A549 (cell line): Measurements from ENCODE around the gene UST. TPM values are rescaled to one million over a fixed set of nuclear protein-coding genes. Genes with fewer than 3 reads are reported as not detected.
"Not testable (repeated sequence)": the region's sequence is repeated elsewhere in the genome, so short reads cannot be mapped to it uniquely, and the experiment has no call there.

Experiments used
- ATAC-seq, 2 experiments: fragments of 200-7000 bp in 1 of 2; fragments of >200 bp in 1 of 2; cut with Nextera tagmentation in 1 of 2; cut with Tn5 transposase in 1 of 2; 3 replicates each; pipeline versions ENCODE4 v1.8.0 to v1.9.1; 2018 to 2020; ENCODE audit warnings: mild to moderate bottlenecking in 1 of 2, moderate library complexity in 1 of 2
- CTCF ChIA-PET: fragments of 300-600 bp; sonication (Branson Sonifier 250); formaldehyde crosslinking; extraction: SDS; loops from one replicate; lab custom pipeline; 2021; ENCODE audit warnings: antibody characterized with exemption, inconsistent platforms; lab: Yijun Ruan, JAX
- POLR2A ChIA-PET: fragments of 350-600 bp; formaldehyde crosslinking; extraction: SDS; loops from one replicate; lab custom pipeline; 2021; ENCODE audit warnings: antibody characterized with exemption, inconsistent platforms; lab: Yijun Ruan, JAX
- DNase-seq, 2 experiments: peaks; one replicate each; pipeline versions ENCODE4 v3.0.0 to v3.0.0-alpha.2; 2011 to 2016; ENCODE audit warnings: low read depth in 1 of 2, low spot score in 1 of 2
- FAIRE-seq: peaks from 2 replicates; lab custom pipeline; 2011; peaks lifted over from hg19 to GRCh38; lab: Jason Lieb, UNC
- H3K27ac ChIP-seq, 2 experiments: fragments of >200 bp; sonication (Bioruptor Twin); formaldehyde crosslinking; 3 replicates each; pipeline ENCODE4 v1.5.1; 2016 to 2017
- H3K4me1 ChIP-seq: fragments of >200 bp; sonication (Bioruptor Twin); formaldehyde crosslinking; 3 replicates; pipeline ENCODE4 v1.6.1; 2016
- H3K4me2 ChIP-seq: fragments of >200 bp; sonication (Bioruptor Twin); formaldehyde crosslinking; 3 replicates; pipeline ENCODE4 v1.6.1; 2016
- H3K4me3 ChIP-seq: fragments of >200 bp; sonication (Bioruptor Twin); formaldehyde crosslinking; 3 replicates; pipeline ENCODE4 v1.5.1; 2016
- H3K9me3 ChIP-seq: fragments of >200 bp; sonication (Bioruptor Twin); formaldehyde crosslinking; 3 replicates; pipeline ENCODE4 v1.6.1; 2016
- CBX8 ChIP-seq: fragments of 200-600 bp; sonication (generic); IDR thresholded peaks from 2 replicates; pipeline ENCODE4 v1.6.1; 2016
- CEBPB ChIP-seq, 2 experiments: fragments of >200 bp in 1 of 2; sonication (Bioruptor Twin) in 1 of 2; formaldehyde crosslinking in 1 of 2; IDR thresholded peaks; 2 replicates each; pipeline ENCODE4 v1.6.1; 2012 to 2016
- EHF ChIP-seq: fragments of 250-450 bp; sonication (Bioruptor Pico); IDR thresholded peaks from 2 replicates; pipeline ENCODE4 v1.5.0; 2020; ENCODE audit warnings: mild to moderate bottlenecking
- FOSB ChIP-seq: fragments of 250-450 bp; sonication (Bioruptor Pico); IDR thresholded peaks from 2 replicates; pipeline ENCODE4 v1.5.0; 2020; ENCODE audit warnings: mild to moderate bottlenecking, moderate library complexity
- GATA3 ChIP-seq: IDR thresholded peaks from 2 replicates; pipeline ENCODE4 v1.6.1; 2012; ENCODE audit warnings: borderline replicate concordance
- JUNB ChIP-seq: fragments of >200 bp; sonication (Bioruptor Twin); formaldehyde crosslinking; IDR thresholded peaks from 2 replicates; pipeline ENCODE4 v1.6.1; 2016
- MAFK ChIP-seq: fragments of 450-650 bp; IDR thresholded peaks from 2 replicates; pipeline ENCODE4 v1.6.1; 2014; ENCODE audit not compliant: partially characterized antibody
- MYC ChIP-seq: IDR thresholded peaks from 2 replicates; pipeline ENCODE4 v1.6.1; 2012; ENCODE audit warnings: mild to moderate bottlenecking, inconsistent platforms, low read length, improper control_type of control experiment, borderline replicate concordance
- POLR2A ChIP-seq: IDR thresholded peaks from 2 replicates; pipeline ENCODE4 v1.6.1; 2012; ENCODE audit warnings: mild to moderate bottlenecking, low read length
- RAD21 ChIP-seq, 2 experiments: fragments of >200 bp in 1 of 2; sonication (Bioruptor Twin) in 1 of 2; formaldehyde crosslinking in 1 of 2; IDR thresholded peaks in 1 of 2; conservative IDR thresholded peaks in 1 of 2; 2 replicates in 1 of 2; 3 replicates in 1 of 2; pipeline ENCODE4 v1.6.1; 2012 to 2018; ENCODE audit warnings: inconsistent platforms in 1 of 2
- RARB ChIP-seq: fragments of 250-450 bp; sonication (Bioruptor Pico); IDR thresholded peaks from 2 replicates; pipeline ENCODE4 v1.8.0; 2021; ENCODE audit warnings: mild to moderate bottlenecking, moderate library complexity
- RFX5 ChIP-seq: fragments of 450-650 bp; IDR thresholded peaks from 2 replicates; pipeline ENCODE4 v1.7.1; 2014; ENCODE audit warnings: antibody characterized with exemption, mild to moderate bottlenecking, moderate library complexity
- RNF2 ChIP-seq: fragments of 200-600 bp; sonication (generic); IDR thresholded peaks from 2 replicates; pipeline ENCODE4 v1.6.1; 2016; ENCODE audit warnings: low read depth, mild to moderate bottlenecking, antibody characterized with exemption, moderate library complexity, borderline replicate concordance
- SMC3 ChIP-seq: fragments of >200 bp; sonication (Bioruptor Twin); formaldehyde crosslinking; IDR thresholded peaks from 3 replicates; pipeline ENCODE4 v1.6.1; 2018; ENCODE audit warnings: inconsistent platforms
- TFCP2L1 ChIP-seq: fragments of 250-450 bp; sonication (Bioruptor Pico); IDR thresholded peaks from 2 replicates; pipeline ENCODE4 v1.5.0; 2021; ENCODE audit warnings: mild to moderate bottlenecking
- TP53 ChIP-seq: fragments of 250-450 bp; sonication (Bioruptor Pico); IDR thresholded peaks from 2 replicates; pipeline ENCODE4 v1.5.0; 2021; ENCODE audit warnings: mild to moderate bottlenecking, moderate library complexity
- WGBS: methylation state at CpG from one replicate; pipeline ENCODE4 v1.1.6; 2017; ENCODE audit errors: missing lambda C conversion rate; 5-methylcytosine and 5-hydroxymethylcytosine counted together
- polyA plus RNA-seq, 4 experiments: library from polyadenylated mRNA; depleted of rRNA in 3 of 4; stranded (reverse); fragments of >200 nt; fragmentation: RNase III in 1 of 4; extraction: RNeasy Plus Mini Kit Qiagen cat#74134 plus additional on column Dnase treatment in 1 of 4; gene quantifications; 2 replicates in 3 of 4; 3 replicates in 1 of 4; pipeline ENCODE4 v1.2.3, GENCODE V29; 2011 to 2017
- TF ChIP-seq, protein P1 (sequence below): IDR thresholded peaks from 2 replicates; pipeline ENCODE4 v1.6.1; 2012; ENCODE audit warnings: low read depth, borderline replicate concordance
- TF ChIP-seq, protein P2 (sequence below): fragments of >200 bp; sonication (Bioruptor Twin); formaldehyde crosslinking; IDR thresholded peaks from 3 replicates; pipeline ENCODE4 v1.5.1; 2016
- TF ChIP-seq, protein P3 (sequence below): IDR thresholded peaks from 2 replicates; pipeline ENCODE4 v1.6.1; 2012
- TF ChIP-seq, protein P4 (sequence below): fragments of >200 bp; sonication (Bioruptor Twin); formaldehyde crosslinking; IDR thresholded peaks from 3 replicates; pipeline ENCODE4 v1.6.1; 2016

Gene UST
- polyA plus RNA-seq, 2 of the 4 experiments (the other 2 are of a cell fraction): 0.54 to 1.7 TPM

DNA sequence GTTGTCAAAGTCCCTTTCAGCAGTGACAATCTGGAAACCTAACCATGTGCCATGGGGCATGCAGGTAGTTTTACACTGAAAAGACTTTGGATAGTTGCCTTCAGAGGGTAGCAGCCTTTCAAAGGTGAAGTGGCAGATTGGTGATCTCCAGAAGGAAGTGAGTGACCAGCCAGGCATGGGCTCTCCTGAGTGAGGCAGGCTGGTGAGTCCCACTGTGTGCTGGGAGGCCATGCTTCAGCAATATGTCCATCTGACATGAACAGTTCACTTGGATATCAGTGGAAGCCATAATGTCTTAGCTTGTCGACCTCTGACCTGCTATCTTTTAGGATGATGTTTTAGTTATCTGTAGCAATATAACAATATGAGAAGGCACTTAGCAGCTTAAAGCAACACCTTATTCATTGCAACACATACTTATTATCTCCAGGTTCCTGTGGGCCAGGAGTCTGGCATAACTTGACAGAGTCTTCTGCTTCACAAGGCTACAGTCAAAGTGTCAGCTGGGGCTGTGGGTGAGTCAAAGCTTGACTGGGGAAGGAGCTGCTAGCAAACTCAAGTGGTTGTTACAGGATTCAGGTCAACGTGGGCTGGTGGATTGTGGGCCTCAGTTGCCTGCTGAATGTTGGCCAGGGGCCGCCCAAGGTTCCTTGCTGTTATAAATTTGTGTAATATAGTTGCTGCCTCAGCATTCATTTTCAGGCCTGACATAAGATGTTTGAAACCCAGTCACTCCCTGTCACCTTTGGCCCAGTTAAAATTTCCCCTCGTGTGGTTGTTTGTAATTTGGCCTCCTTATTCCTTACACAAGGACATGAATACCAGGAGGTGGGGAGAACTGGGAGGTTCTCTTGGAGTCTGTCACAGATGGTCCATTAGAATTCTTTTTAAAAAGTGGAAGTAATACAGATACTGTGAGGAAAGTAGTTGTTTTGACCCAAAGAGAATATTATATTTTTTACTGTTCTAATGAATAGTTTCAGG, 100.2 kb downstream of the UST start:
- no peak overlapping the region for H3K4me3 ChIP-seq
- CTCF ChIA-PET: no interaction called here
- H3K4me2 ChIP-seq: no peak overlapping the region
- WGBS: 39% methylated on average over 4 of the region's 4 CpGs
- DNase-seq (no peak), FAIRE-seq (no peak), ATAC-seq (no peak)
- TF ChIP-seq, protein P1, sequence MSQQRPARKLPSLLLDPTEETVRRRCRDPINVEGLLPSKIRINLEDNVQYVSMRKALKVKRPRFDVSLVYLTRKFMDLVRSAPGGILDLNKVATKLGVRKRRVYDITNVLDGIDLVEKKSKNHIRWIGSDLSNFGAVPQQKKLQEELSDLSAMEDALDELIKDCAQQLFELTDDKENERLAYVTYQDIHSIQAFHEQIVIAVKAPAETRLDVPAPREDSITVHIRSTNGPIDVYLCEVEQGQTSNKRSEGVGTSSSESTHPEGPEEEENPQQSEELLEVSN: no peak
- TF ChIP-seq CBX8 (no peak), MYC (no peak), RARB (CRISPR knock-in tag) (no peak), MAFK (no peak), POLR2A (no peak)
- TF ChIP-seq, protein P2, sequence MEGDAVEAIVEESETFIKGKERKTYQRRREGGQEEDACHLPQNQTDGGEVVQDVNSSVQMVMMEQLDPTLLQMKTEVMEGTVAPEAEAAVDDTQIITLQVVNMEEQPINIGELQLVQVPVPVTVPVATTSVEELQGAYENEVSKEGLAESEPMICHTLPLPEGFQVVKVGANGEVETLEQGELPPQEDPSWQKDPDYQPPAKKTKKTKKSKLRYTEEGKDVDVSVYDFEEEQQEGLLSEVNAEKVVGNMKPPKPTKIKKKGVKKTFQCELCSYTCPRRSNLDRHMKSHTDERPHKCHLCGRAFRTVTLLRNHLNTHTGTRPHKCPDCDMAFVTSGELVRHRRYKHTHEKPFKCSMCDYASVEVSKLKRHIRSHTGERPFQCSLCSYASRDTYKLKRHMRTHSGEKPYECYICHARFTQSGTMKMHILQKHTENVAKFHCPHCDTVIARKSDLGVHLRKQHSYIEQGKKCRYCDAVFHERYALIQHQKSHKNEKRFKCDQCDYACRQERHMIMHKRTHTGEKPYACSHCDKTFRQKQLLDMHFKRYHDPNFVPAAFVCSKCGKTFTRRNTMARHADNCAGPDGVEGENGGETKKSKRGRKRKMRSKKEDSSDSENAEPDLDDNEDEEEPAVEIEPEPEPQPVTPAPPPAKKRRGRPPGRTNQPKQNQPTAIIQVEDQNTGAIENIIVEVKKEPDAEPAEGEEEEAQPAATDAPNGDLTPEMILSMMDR: no peak
- TF ChIP-seq, protein P3, sequence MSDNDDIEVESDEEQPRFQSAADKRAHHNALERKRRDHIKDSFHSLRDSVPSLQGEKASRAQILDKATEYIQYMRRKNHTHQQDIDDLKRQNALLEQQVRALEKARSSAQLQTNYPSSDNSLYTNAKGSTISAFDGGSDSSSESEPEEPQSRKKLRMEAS: no peak
- H3K4me1 ChIP-seq: no peaks in the 10 kb centered on the region
- H3K27ac ChIP-seq: no peak overlapping the region
- POLR2A ChIA-PET: no interaction called here
- no peaks in the 10 kb centered on the region for H3K9me3 ChIP-seq

DNA sequence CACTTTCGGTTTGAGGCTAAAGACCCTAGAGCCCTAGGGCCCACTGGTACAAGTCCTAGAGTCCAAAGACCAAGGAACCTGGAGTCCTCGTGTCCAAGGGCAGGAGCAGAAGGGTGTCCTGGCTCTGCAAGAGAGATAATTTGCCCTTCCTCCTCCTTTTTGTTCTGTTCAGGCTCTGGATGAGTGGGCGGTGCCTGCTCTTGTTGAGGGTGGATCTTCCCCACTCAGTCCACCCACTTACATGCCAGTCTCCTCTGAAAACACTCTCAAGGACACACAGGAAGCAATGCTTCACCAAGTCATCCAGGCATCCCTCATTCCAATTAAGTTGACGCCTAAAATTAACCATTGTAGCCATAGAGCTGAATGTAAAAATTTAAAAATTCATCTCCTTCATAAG, 102.1 kb downstream of the UST start:
- DNase-seq: no peak
- CTCF ChIA-PET: no interaction called here
- no peak overlapping the region for H3K4me2 ChIP-seq
- POLR2A ChIA-PET: no interaction called here
- no peak for FAIRE-seq
- no peaks in the 10 kb centered on the region for H3K9me3 ChIP-seq
- ATAC-seq: no peak
- no peaks in the 10 kb centered on the region for H3K4me1 ChIP-seq
- 68% methylated on average over 3 of the region's 4 CpGs for WGBS
- TF ChIP-seq SMC3: no peak
- TF ChIP-seq RARB (CRISPR knock-in tag): no peak
- TF ChIP-seq RNF2: no peak
- TF ChIP-seq RFX5: no peak
- TF ChIP-seq, protein P4, sequence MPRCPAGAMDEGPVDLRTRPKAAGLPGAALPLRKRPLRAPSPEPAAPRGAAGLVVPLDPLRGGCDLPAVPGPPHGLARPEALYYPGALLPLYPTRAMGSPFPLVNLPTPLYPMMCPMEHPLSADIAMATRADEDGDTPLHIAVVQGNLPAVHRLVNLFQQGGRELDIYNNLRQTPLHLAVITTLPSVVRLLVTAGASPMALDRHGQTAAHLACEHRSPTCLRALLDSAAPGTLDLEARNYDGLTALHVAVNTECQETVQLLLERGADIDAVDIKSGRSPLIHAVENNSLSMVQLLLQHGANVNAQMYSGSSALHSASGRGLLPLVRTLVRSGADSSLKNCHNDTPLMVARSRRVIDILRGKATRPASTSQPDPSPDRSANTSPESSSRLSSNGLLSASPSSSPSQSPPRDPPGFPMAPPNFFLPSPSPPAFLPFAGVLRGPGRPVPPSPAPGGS: no peak
- no peak for TF ChIP-seq EHF (CRISPR knock-in tag)
- TF ChIP-seq GATA3: no peak
- no peak overlapping the region for H3K27ac ChIP-seq
- H3K4me3 ChIP-seq: no peak overlapping the region

DNA sequence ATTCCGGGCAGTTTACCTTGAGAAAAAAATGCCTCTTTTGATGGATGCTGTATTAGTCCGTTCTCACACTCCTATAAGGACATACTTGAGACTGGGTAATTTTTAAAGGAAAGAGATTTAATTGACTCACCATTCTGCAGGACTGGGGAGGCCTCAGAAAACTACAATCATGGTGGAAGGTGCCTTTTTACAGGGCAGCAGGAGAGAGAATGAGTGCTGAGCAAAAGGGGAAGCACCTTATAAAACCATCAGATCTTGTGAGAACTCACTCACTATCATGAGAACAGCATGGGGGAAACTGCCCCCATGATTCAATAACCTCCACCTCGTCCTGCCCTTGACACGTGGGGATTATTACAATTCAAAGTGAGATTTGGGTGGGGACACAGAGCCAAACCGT, 102.6 kb downstream of the UST start:
- ATAC-seq, H3K4me2 ChIP-seq, H3K4me3 ChIP-seq, DNase-seq, H3K9me3 ChIP-seq, H3K4me1 ChIP-seq, FAIRE-seq, CTCF ChIA-PET, H3K27ac ChIP-seq, POLR2A ChIA-PET: not testable (repeated sequence)
- 44% methylated on average over 5 of the region's 5 CpGs for WGBS

DNA sequence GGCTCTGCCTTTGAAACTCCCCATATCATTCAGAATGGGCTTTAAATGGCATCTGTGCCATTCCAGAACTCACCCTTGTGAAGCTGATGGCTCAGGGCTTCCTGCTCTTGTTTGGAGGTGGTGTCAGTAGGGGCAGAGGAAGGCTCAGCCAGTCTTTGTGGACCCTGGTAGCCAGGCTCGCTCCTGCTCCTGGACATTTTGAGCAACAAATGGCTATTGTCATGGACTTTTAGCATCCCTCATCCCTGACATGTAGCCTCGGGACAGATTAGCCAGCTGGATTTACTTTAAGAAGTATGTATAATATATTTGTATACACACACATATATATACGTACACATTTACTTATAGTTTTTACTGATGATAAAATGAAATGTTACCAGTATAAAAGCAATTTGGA, 104.1 kb downstream of the UST start:
- H3K4me3 ChIP-seq: no peak overlapping the region
- WGBS: 64% methylated on average over 3 of the region's 3 CpGs
- TF ChIP-seq, protein P2: no peak
- no peak for TF ChIP-seq FOSB (CRISPR knock-in tag)
- TF ChIP-seq TP53 (CRISPR knock-in tag): no peak
- TF ChIP-seq TFCP2L1 (CRISPR knock-in tag): no peak
- no peak for TF ChIP-seq RAD21 (conservative IDR thresholded peaks at IDR 0.05 in 1 of 2, IDR thresholded peaks at IDR 0.05 in 1 of 2)
- TF ChIP-seq JUNB: no peak
- no peak for TF ChIP-seq CEBPB (IDR thresholded peaks at IDR 0.05)
- no peak for TF ChIP-seq MAFK

More for the DNA sequence above, 104.1 kb downstream of the UST start:
- CTCF ChIA-PET: no interaction called here
- Histone ChIP-seq H3K9me3 (no peaks in the 10 kb centered on the region), H3K4me1 (no peaks in the 10 kb centered on the region; the same call in 2 of the 3 replicates), H3K27ac (no peak overlapping the region), H3K4me2 (no peak overlapping the region)
- ATAC-seq (no peak), DNase-seq (no peak), FAIRE-seq (no peak)
- POLR2A ChIA-PET: no interaction called here
